Measurements from ENCODE around the gene OTOL1.

OTOL1 gene

GRCh38 chr3:161545824-161546223, 49.2 kb downstream of the OTOL1 start:
- Histone ChIP-seq H3K36me3 (ENCODE audit: control insufficient read depth in 1 of 2, insufficient read depth in 2 of 2, low read length in 2 of 2) (no peaks in the 10 kb centered on the region), H3K9me3 (ENCODE audit: control insufficient read depth in 1 of 2, low read length in 2 of 2) (no peaks in the 10 kb centered on the region), H3K4me1 (ENCODE audit: control insufficient read depth in 1 of 2, insufficient read depth in 2 of 2, low read length in 2 of 2) (no peaks in the 10 kb centered on the region), H3K4me3 (ENCODE audit: low read depth in 1 of 2, low read length in 2 of 2) (no peak overlapping the region), H3K27ac (ENCODE audit: low read length) (no peak overlapping the region), H3K27me3 (ENCODE audit: low read depth, low read length) (no peaks in the 10 kb centered on the region)

- H3K27me3 ChIP-seq (ENCODE audit: low read depth, low read length) = no peaks in the 10 kb centered on the region
- H3K9me3 ChIP-seq (ENCODE audit: control insufficient read depth in 1 of 2, low read length in 2 of 2) = no peaks in the 10 kb centered on the region
- H3K36me3 ChIP-seq (ENCODE audit: control insufficient read depth in 1 of 2, insufficient read depth in 2 of 2, low read length in 2 of 2) = no peaks in the 10 kb centered on the region
- no peak overlapping the region for H3K27ac ChIP-seq (ENCODE audit: low read length)
- H3K4me1 ChIP-seq (ENCODE audit: control insufficient read depth in 1 of 2, insufficient read depth in 2 of 2, low read length in 2 of 2) = no peaks in the 10 kb centered on the region
- H3K4me3 ChIP-seq (ENCODE audit: low read depth in 1 of 2, low read length in 2 of 2) = no peak overlapping the region
Measured at GRCh38 chr3:161548301-161548700, 51.7 kb downstream of the OTOL1 start.

GRCh38 chr3:161549261-161549660, 52.7 kb downstream of the OTOL1 start:
- H3K27ac ChIP-seq (ENCODE audit: low read length) = no peak overlapping the region
- no peaks in the 10 kb centered on the region for H3K36me3 ChIP-seq (ENCODE audit: control insufficient read depth in 1 of 2, insufficient read depth in 2 of 2, low read length in 2 of 2)
- H3K4me1 ChIP-seq (ENCODE audit: control insufficient read depth in 1 of 2, insufficient read depth in 2 of 2, low read length in 2 of 2) = no peaks in the 10 kb centered on the region
- no peaks in the 10 kb centered on the region for H3K27me3 ChIP-seq (ENCODE audit: low read depth, low read length)
- no peaks in the 10 kb centered on the region for H3K9me3 ChIP-seq (ENCODE audit: control insufficient read depth in 1 of 2, low read length in 2 of 2)
- H3K4me3 ChIP-seq (ENCODE audit: low read depth in 1 of 2, low read length in 2 of 2) = no peak overlapping the region

GRCh38 chr3:161550491-161551195, 54.0 kb downstream of the OTOL1 start:
- H3K27me3 ChIP-seq (ENCODE audit: low read depth, low read length) = no peaks in the 10 kb centered on the region
- no peaks in the 10 kb centered on the region for H3K4me1 ChIP-seq (ENCODE audit: control insufficient read depth in 1 of 2, insufficient read depth in 2 of 2, low read length in 2 of 2)
- H3K9me3 ChIP-seq (ENCODE audit: control insufficient read depth in 1 of 2, low read length in 2 of 2) = no peaks in the 10 kb centered on the region
- H3K4me3 ChIP-seq (ENCODE audit: low read depth in 1 of 2, low read length in 2 of 2) = no peak overlapping the region
- no peak overlapping the region for H3K27ac ChIP-seq (ENCODE audit: low read length)
- H3K36me3 ChIP-seq (ENCODE audit: control insufficient read depth in 1 of 2, insufficient read depth in 2 of 2, low read length in 2 of 2) = no peaks in the 10 kb centered on the region

- Histone ChIP-seq H3K36me3 (ENCODE audit: control insufficient read depth in 1 of 2, insufficient read depth in 2 of 2, low read length in 2 of 2) (no peaks in the 10 kb centered on the region), H3K4me3 (ENCODE audit: low read depth in 1 of 2, low read length in 2 of 2) (no peak overlapping the region), H3K27ac (ENCODE audit: low read length) (no peak overlapping the region), H3K9me3 (ENCODE audit: control insufficient read depth in 1 of 2, low read length in 2 of 2) (no peaks in the 10 kb centered on the region), H3K4me1 (ENCODE audit: control insufficient read depth in 1 of 2, insufficient read depth in 2 of 2, low read length in 2 of 2) (no peaks in the 10 kb centered on the region), H3K27me3 (ENCODE audit: low read depth, low read length) (no peaks in the 10 kb centered on the region)
Measured at GRCh38 chr3:161551697-161552096, 55.1 kb downstream of the OTOL1 start.

GRCh38 chr3:161552984-161553560, 56.5 kb downstream of the OTOL1 start:
- H3K9me3 ChIP-seq (ENCODE audit: control insufficient read depth in 1 of 2, low read length in 2 of 2) = no peaks in the 10 kb centered on the region
- H3K4me1 ChIP-seq (ENCODE audit: control insufficient read depth in 1 of 2, insufficient read depth in 2 of 2, low read length in 2 of 2) = no peaks in the 10 kb centered on the region
- H3K36me3 ChIP-seq (ENCODE audit: control insufficient read depth in 1 of 2, insufficient read depth in 2 of 2, low read length in 2 of 2) = no peaks in the 10 kb centered on the region
- no peak overlapping the region for H3K4me3 ChIP-seq (ENCODE audit: low read depth in 1 of 2, low read length in 2 of 2)
- no peak overlapping the region for H3K27ac ChIP-seq (ENCODE audit: low read length)
- no peaks in the 10 kb centered on the region for H3K27me3 ChIP-seq (ENCODE audit: low read depth, low read length)
